Measurements from ENCODE around the gene SIGLEC6.

The SIGLEC6 gene

GRCh38 chr19:51472607-51473006, 58.9 kb downstream of the SIGLEC6 start:
- no peak for DNase-seq

DNA sequence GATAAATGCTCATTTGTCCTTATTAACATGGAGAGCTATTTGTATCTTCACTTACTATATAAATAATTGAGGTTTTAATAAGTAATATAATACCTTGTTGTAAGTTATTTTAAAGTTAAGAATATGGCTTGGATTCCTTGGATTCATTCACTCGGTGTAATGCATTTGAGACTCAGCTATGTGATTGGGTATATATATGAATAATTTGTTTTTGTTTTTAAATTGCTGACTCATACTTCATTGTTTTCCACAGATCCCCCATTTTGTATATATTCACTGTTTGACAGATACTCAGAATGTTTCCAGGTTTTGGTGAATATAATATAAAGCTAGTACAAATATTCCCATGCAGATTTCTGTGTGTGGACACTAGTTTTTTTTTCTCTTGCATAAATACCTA, 59.9 kb downstream of the SIGLEC6 start:
- DNase-seq: no peak

DNA sequence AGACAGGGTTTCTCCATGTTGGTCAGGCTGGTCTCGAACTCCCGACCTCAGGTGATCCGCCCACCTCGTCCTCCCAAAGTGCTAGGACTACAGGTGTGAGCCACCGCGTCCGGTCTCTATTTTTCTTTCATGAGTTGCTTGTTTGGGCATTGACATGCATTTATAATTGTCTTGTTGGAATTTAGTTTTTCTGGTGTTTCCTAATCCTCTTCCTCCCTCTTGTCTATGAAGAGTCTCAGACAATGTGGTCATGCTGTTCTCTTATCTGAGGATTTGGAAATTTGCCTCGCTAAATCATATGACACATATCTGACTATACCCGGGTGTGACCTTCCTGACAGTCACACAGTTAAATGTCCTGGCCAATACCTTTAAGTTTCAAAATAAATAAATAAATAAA, 60.5 kb downstream of the SIGLEC6 start:
- DNase-seq: no peak

GRCh38 chr19:51469629-51470028, 61.8 kb downstream of the SIGLEC6 start:
- DNase-seq: no peak

DNA sequence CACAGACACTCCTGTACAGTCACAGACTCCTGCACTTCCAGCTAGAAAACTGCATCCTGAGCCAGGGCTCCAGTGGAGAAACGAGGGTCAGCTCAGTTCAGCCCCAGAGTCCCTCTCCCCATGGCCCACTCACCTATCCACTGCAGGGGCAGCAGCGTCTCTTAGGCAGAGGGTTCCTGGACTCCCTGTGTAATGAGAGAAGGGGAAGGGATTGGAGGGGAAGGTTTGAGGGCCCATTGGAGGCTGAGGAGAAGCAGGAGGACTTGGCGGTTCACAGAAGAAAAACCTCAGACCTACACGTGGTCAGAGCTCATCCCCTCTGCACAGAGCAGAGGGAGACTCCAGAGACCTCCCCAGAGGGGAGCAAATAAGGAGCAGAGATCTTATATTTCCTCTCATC, 62.3 kb downstream of the SIGLEC6 start:
- DNase-seq: no peak

DNA sequence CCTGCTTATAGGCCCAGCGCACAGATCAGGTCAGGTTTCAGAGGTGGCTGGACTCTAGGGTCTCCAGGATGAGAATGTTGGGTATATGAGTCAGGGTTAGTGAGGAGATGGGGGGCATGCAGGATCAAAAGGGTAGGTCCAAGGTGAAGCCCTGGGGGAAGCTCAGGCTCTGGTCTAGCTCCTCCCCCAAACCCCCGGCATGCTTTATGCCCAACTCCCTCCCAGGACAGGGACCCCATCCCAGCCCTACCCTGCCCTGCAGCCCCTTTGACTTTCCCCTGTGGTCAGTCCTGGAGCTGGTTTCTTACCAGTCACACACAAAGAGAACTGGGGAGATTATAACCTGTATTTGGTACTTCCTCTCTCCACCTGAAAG, 62.9 kb downstream of the SIGLEC6 start:
- DNase-seq: no peak

DNA sequence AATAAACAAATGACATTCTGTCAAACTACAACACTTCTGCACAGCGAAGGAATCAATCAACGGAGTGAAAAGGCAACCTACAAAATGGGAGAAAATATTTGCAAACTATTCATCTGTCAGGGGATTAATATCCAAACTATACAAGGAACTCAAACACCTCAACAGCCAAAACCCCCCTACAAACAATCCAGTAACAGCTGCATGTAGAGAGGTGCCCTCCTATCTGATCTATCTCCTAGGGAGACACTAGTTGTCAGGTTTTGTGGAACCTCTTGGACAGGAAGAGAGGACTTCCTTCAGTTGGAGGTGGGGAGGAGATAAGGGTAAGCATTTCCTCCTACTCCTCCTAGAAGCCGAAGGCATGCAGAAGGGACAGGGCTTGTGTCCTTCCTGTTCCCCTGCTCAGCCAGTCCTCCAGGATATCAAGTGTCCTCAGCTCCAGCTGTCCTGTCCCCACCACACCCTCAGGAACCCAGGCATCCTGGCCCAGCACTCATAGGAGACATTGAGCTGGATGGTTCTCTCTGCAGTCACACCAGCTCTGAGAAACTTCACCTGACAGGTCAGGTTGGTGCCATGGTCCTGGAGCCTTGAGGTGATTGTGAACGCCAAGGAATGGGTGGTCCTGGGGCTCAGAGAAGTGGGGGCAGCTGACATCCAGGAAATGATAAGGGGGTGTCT, 63.5 kb downstream of the SIGLEC6 start:
- no peak for DNase-seq
